HUES64 (cell line): ENCODE measurements around the gene EIF4ENIF1.

ENCODE experiments used
- H3K27ac ChIP-seq: 2 replicates; pipeline ENCODE4 v1.7.0; 2013; ENCODE audit warnings: low read depth, low read length, inconsistent platforms
- H3K27me3 ChIP-seq: 2 replicates; pipeline ENCODE4 v1.6.1; 2013; ENCODE audit warnings: mild to moderate bottlenecking, low read length; ENCODE audit not compliant: insufficient read depth
- H3K36me3 ChIP-seq: 2 replicates; pipeline ENCODE4 v1.6.1; 2013; ENCODE audit warnings: mild to moderate bottlenecking, low read length; ENCODE audit not compliant: insufficient read depth
- H3K4me1 ChIP-seq: 2 replicates; pipeline ENCODE4 v1.6.1; 2013; ENCODE audit warnings: mild to moderate bottlenecking, low read length, moderate library complexity; ENCODE audit not compliant: insufficient read depth
- H3K4me3 ChIP-seq: 2 replicates; pipeline ENCODE4 v1.5.1; 2013; ENCODE audit warnings: mild to moderate bottlenecking, low read length, moderate library complexity
- H3K9ac ChIP-seq: 2 replicates; pipeline ENCODE4 v1.6.1; 2013; ENCODE audit warnings: mild to moderate bottlenecking, low read depth, low read length
- H3K9me3 ChIP-seq: 2 replicates; pipeline ENCODE4 v1.6.1; 2013; ENCODE audit warnings: low read depth, low read length; ENCODE audit not compliant: insufficient read depth
- WGBS: fragments of 150-250, 120-280 bp; methylation state at CpG from one replicate; pipeline ENCODE4 v1.1.7; 2013; ENCODE audit warnings: missing lambda C conversion rate; 5-methylcytosine and 5-hydroxymethylcytosine counted together

The EIF4ENIF1 gene

DNA sequence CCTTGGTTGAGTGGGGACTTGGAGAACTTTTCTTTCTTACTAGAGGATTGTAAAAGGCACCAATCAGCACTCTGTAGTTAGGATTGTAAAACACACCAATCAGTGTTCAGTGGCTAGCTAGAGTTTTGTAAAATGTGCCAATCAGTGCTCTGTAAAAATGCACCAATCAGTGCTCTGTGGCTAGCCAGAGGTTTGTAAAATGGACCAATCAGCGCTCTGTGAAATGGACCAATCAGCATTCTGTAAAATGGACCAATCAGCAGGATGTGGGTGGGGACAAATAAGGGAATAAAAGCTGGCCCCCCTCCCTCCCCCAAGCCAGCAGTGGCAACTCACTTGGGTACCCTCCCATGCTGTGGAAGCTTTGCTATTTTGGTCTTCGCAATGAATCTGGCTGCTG, 95.7 kb downstream of the EIF4ENIF1 start:
- Histone ChIP-seq H3K27me3 (no peaks in the 10 kb centered on the region), H3K36me3 (no peaks in the 10 kb centered on the region), H3K4me3 (no peak overlapping the region), H3K27ac (no peak overlapping the region), H3K9ac (no peak overlapping the region), H3K9me3 (no peaks in the 10 kb centered on the region), H3K4me1 (peaks cover 8% of the 10 kb centered on the region)
- WGBS: 95% methylated on average over 2 of the region's 2 CpGs
